ENCODE measurements around the gene ATP2A3. TPM values are rescaled to one million over a fixed set of nuclear protein-coding genes. Genes with fewer than 3 reads are reported as not detected.

ATP2A3 gene
- total RNA-seq, 3 donors from 2014 or later = 55.8 to 68.8 (median 63.6) TPM

Other genes starting within 250 kb of the ATP2A3 start
- gene HASPIN, start 240.5 kb downstream of the ATP2A3 start, total RNA-seq = 10 to 100 TPM in 2 of 3 donors, 1 to 10 TPM in 1; 7.3 to 12.2 (median 11.1) TPM
- gene ITGAE, start 163.2 kb downstream of the ATP2A3 start, total RNA-seq = 10 to 100 TPM; 15.0 to 20.6 (median 18.1) TPM
- gene NCBP3, start 118.2 kb downstream of the ATP2A3 start, total RNA-seq = 10 to 100 TPM; 33.2 to 39.1 (median 36.4) TPM
- 1 to 10 TPM; 4.2 to 7.5 (median 7.4) TPM for gene CAMKK1, start 71.4 kb downstream of the ATP2A3 start, total RNA-seq
- under 1 TPM; 0.13 to 0.52 (median 0.21) TPM for gene P2RX1, start 48.0 kb downstream of the ATP2A3 start, total RNA-seq
- gene ZZEF1, start 178.6 kb upstream of the ATP2A3 start, total RNA-seq = 10 to 100 TPM; 32.5 to 35.5 (median 34.6) TPM
- gene CYB5D2, start 178.8 kb upstream of the ATP2A3 start, total RNA-seq = 1 to 10 TPM; 5.2 to 6.0 (median 5.2) TPM

Data from activated T-cell treated with anti-CD3 and anti-CD28 coated beads, Interleukin-2, amount 50 U/mL, for 4 hours (primary cell).